Fibroblast of skin of right quadriceps (primary cell): ENCODE measurements around the gene LRATD1.
"Not testable (repeated sequence)": the region's sequence is repeated elsewhere in the genome, so short reads cannot be mapped to it uniquely, and the experiment has no call there.

Experiments
- DNase-seq: peaks from one replicate; pipeline ENCODE4 v3.0.0-alpha.2; 2013

Gene LRATD1, protein sequence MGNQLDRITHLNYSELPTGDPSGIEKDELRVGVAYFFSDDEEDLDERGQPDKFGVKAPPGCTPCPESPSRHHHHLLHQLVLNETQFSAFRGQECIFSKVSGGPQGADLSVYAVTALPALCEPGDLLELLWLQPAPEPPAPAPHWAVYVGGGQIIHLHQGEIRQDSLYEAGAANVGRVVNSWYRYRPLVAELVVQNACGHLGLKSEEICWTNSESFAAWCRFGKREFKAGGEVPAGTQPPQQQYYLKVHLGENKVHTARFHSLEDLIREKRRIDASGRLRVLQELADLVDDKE

GRCh38 chr2:14632133-14632936, at the start of gene LRATD1:
LRATD1 (plus strand) TSS chr2:14632717; CDS start chr2:14633980, 1,263 bp downstream.
- DNase-seq = peak; percentile 87

DNA sequence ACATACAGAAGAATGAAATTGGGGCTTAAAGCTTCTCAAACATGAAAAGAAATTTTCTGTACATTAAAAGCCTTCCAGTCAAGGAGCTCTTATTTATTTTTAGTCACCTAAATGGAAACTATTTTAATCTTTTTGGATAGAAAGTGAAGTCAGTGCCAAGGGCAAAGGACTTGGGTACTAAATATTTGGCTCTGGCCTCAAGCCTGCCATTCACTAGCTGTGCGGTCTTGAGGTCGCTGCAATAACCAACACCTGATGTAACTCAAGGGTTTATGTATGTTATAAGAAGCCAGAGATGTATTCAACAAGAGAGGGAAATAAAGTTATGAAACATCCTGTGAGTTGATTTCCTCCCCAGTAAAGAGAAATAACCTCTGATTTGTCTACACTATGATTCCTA, 49.5 kb upstream of the LRATD1 start:
- DNase-seq = no peak

- DNase-seq = no peak
These were observed 48.7 kb upstream of the LRATD1 start for GRCh38 chr2:14583802-14584201.

DNA sequence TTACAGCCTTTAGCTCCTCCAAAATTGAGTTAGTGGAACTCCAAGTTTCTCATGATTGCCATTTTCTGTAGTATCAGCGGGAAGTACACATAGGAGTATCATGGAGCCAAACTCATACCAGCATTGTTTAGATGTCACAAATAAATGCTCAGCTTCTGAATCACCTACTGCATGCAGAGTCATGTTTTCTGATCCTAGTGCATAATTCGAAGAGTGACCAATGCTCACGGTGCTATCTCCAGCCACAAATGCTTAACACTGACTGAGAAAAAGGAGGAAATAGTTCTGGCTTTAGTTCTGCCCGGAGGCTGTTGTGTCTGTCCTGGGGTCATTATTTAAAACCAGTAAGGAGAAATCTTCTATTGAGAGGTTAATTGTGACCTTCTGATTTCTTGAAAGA, 45.4 kb upstream of the LRATD1 start:
- peak; percentile 15 for DNase-seq

DNA sequence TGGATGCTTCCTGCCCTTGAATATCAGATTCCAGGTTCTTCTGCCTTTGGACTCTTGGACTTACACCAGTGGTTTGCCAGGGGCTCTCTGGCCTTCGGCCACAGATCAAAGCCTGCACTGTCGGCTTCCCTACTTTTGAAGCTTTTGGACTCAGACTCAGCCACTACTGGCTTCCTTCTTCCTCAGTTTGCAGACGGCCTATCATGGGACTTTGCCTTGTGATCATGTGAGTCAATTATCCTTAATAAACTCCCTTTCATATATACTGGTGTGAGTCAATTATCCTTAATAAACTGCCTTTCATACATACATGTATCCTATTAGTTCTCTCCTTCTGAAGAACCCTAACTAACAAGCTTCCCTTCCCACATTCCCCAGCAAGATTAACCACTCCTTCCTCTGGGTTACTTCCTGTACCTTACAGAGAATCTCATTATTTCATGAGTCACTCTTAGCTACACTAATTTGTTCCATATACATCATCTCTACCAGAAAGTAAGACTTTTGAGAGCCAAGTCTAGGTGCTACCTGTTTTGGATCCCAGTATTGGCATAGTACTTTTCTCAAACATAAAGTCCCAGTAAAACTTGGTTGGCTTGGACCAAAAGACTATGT, 31.3 kb upstream of the LRATD1 start:
- DNase-seq = peak; percentile 45

GRCh38 chr2:14602309-14602708, 30.2 kb upstream of the LRATD1 start:
- DNase-seq = peak; percentile 65

GRCh38 chr2:14603676-14604075, 28.8 kb upstream of the LRATD1 start:
- DNase-seq = no peak

DNA sequence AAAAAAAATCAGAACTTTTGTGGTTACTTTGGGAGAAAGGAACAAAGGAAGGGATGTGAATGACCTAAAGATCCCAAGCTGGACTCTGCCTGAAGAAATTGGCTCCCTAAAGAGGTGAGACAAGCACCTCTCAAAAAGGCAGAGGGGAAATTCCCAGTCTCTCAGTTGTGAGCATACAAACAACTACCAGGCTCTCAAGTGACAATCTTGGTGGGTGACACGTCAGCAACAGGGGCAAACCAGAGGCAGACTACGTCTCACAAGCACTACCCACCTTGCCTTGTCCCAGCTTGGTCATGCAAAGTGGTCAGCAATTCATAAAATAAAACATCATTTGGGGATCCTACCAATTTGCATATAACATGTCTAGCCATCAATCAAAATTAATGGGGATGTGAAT, 24.3 kb upstream of the LRATD1 start:
- no peak for DNase-seq

GRCh38 chr2:14614017-14614416, 18.5 kb upstream of the LRATD1 start:
- DNase-seq = peak; percentile 82

- peak; percentile 37 for DNase-seq
These were observed 17.4 kb upstream of the LRATD1 start for GRCh38 chr2:14615121-14615520.

GRCh38 chr2:14615760-14616159, 16.8 kb upstream of the LRATD1 start:
- DNase-seq = peak; percentile 58

DNA sequence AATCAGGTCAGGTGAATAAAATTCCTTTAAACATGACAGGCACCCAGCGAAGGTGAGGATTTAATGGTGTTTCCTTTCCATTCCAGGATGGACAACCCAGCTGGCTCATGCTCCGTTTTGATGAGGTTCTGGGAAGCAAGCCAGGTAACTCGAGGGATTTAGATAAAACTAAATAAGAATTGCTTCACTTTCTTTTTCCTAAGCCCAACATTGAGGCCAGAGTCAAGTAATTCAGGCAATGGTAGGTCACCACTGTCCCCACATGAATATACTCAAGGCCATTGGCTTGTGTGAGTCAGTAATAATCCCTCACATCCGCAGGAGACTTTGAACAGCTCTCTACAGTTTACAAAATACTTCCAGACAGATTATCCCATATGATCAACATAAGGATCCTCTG, 16.2 kb upstream of the LRATD1 start:
- DNase-seq = peak; percentile 60

DNA sequence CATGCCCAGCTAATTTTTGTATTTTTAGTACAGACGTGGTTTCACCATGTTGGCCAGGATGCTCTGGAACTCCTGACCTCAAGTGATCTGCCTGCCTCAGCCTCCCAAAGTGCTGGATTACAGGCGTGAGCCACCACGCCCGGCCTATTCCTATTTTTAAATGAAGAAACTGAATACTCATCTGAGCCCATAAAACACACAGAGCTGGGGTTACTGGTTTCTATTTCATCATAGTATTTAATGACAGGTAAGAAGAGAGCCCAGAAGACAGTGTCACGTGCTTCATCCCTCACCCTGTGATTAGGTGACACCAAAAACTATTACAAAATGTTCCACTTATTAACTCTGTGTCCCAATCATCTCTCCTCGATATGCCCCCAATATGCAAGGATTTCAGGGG, 15.6 kb upstream of the LRATD1 start:
- DNase-seq = no peak

- DNase-seq = peak; percentile 76
These were observed 13.1 kb upstream of the LRATD1 start for GRCh38 chr2:14619441-14619840.

DNA sequence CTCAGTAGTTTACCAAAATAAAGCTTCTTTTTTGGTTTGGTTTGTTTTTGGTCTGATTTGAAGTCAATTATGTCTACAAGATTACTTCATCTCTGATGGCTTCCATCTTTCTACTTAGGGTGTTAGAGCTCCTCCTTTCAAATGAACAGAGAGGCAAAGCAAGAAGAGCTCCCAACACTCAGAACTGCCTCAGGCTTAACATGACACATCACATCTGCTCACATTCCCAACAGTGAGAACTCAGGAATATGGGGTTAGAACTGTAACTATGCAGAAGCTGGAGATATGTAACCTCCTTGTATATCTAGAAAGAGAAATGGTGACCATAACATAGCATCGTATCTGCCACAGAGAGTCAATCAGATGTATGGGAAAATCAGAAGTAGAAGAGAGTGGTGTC, 11.4 kb upstream of the LRATD1 start:
- DNase-seq = no peak

DNA sequence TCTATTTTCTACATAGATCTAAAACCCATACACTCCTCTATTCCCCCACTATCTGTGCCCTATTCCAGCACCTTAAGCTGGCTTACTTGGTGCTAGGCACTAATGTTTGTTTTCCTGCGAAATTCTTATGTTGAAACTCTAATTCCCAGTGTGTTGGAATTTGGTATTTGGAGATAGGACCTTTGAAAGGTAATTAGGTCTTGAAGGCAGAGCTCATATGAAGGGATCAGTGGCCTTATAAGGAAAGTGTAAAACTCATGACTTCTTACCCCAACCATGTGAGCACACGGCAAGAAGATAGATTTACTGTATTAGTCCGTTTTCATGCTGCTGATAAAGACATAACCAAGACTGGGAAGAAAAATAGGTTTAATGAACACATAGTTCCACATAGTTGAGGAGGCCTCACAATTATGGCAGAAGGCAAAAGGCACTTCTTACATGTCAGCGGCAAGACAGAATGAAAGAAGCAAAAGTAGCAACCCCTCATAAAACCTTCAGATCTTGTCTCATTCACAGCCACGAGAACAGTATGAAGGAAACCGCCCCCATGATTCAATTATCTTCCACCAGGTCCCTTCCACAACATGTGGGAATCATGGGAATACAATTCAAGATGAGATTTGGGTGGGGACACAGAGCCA, 10.5 kb upstream of the LRATD1 start:
- DNase-seq = no peak

DNA sequence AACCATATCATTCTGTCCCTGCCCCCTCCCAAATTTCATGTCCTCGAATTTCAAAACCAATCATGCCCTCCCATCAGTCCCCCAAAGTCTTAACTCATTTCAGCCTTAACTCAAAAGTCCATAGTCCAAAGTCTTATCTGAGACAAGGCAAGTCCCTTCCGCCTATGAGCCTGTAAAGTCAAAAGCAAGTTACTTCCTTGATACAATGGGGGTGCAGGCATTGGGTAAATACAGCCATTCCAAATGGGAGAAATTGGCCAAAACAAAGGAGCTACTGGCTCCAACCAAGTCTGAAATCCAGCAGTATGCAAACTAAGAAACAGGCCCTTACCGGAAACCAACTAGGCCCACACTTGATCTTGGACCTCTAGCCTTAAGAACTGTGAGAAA, 10.0 kb upstream of the LRATD1 start:
- DNase-seq = not testable (repeated sequence)

DNA sequence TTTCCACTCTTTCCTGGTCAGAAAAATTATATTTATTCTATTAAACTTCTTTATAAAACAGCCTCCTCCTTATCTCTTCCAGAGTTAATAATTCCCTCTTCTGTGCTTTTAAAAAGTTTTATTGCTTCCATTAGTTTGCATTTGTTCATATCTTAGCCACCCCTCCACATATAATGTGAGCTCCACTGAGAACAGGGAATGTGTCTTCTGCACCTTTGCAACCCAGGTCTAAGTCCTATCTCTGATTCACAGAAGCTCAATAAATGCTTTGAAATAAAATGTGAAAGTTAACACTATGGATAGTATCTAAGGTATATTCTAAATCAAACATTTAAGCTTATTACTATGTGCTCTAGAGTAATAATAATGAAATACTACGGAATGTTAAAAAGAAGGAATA, 9.3 kb upstream of the LRATD1 start:
- no peak for DNase-seq

DNA sequence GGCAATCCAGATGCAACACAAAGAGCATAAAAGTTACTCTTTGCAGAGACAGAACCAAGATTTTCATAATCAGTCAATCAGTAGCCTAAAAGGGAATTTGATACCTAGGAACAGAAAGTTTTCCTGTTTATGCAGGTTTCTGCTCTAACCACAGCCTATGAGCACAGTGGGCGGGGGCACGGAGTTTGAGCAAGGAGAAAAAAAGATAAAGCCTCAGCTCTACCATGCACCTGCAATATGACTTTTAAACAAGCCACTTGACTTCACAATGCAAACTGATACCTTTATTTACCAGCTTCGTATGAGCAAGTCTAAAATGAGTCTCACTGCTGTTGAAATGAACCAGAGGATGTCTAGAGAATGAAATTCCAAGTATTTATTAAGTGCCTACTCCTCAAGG, 5.6 kb upstream of the LRATD1 start:
- DNase-seq = no peak

GRCh38 chr2:14628901-14629300, 3.6 kb upstream of the LRATD1 start:
- no peak for DNase-seq

- DNase-seq = no peak
These were observed 994 bp upstream of the LRATD1 start for GRCh38 chr2:14631406-14632040.

DNA sequence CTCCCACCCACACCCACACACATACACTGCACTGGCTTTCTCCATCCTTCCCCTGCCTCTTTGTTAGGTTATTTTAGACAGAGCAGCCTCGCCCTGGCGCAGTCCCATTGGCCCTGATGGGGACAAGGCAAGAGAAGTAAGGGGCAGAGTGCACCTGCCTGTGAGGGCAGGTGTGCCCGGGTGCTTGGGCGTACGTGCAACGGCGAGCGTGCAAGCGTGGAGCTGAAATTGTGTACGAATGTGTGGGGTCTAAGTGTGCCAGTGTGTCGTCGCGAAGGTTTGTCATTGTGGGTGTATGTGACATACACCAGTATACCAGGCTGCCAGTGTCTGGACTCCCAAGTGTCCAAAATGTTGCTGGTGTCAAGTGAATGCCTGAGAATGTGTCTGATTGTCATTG, 544 bp downstream of the LRATD1 start:
- DNase-seq = no peak
